Stomach (tissue), 9 donors: Measurements from ENCODE around the gene C19orf53. TPM values are rescaled to one million over a fixed set of nuclear protein-coding genes. Genes with fewer than 3 reads are reported as not detected.

Source experiments
- DNase-seq, 2 donors: peaks; one replicate each; pipeline versions ENCODE4 v3.0.0 to v3.0.0-alpha.2; 2013 to 2019
- H3K27ac ChIP-seq, 5 donors: fragments of 200-600 bp in 4 of 5; sonication (generic) in 4 of 5; one replicate each; pipeline ENCODE4 v1.5.1; 2013 to 2019; ENCODE audit warnings: mild to moderate bottlenecking in 1 of 5, moderate library complexity in 1 of 5
- H3K27me3 ChIP-seq, 3 donors: fragments of 200-600 bp; sonication (generic); one replicate each; pipeline ENCODE4 v1.5.1; 2017 to 2019; ENCODE audit warnings: mixed run types in 1 of 3
- H3K36me3 ChIP-seq, 4 donors: fragments of 200-600 bp; sonication (generic); 1 replicate in 3 of 4; 2 replicates in 1 of 4; pipeline ENCODE4 v1.5.1; 2016 to 2019
- H3K4me1 ChIP-seq, 4 donors: fragments of 200-600 bp; sonication (generic); one replicate each; pipeline ENCODE4 v1.5.1; 2016 to 2019
- H3K4me3 ChIP-seq, 4 donors: fragments of 200-600 bp; sonication (generic) in 3 of 4; one replicate each; pipeline ENCODE4 v1.5.1; 2016 to 2019; ENCODE audit warnings: mild to moderate bottlenecking in 1 of 4
- H3K9me3 ChIP-seq, 4 donors: fragments of 200-600 bp; sonication (generic); one replicate each; pipeline ENCODE4 v1.5.1; 2016 to 2019
- CTCF ChIP-seq, 7 experiments: fragments of 450-650 bp in 4 of 7; fragments of 200-600 bp in 3 of 7; sonication (generic) in 3 of 7; IDR thresholded peaks; one replicate each; pipeline ENCODE4 v1.5.1; 2016 to 2019; ENCODE audit warnings: antibody characterized with exemption in 7 of 7, control low read depth in 2 of 7, mild to moderate bottlenecking in 1 of 7
- EP300 ChIP-seq: sonication (generic); formaldehyde crosslinking; IDR thresholded peaks from one replicate; pipeline ENCODE4 v1.6.1; 2017; ENCODE audit warnings: antibody characterized with exemption
- POLR2A ChIP-seq, 4 donors: fragments of 450-650 bp; IDR thresholded peaks; one replicate each; pipeline ENCODE4 v1.6.1; 2016; ENCODE audit warnings: antibody characterized with exemption in 4 of 4, control low read depth in 2 of 4, mild to moderate bottlenecking in 1 of 4, moderate library complexity in 1 of 4
- POLR2AphosphoS5 ChIP-seq, 3 donors: sonication (generic); formaldehyde crosslinking; IDR thresholded peaks; one replicate each; pipeline ENCODE4 v1.6.1; 2016; ENCODE audit warnings: antibody characterized with exemption in 3 of 3
- WGBS, 5 donors: extraction: QIAGEN DNeasy Blood & Tissue Kit in 3 of 5; methylation state at CpG; one replicate each; pipeline versions ENCODE4 v1.1.5 to v1.1.7; 2013 to 2018; 5-methylcytosine and 5-hydroxymethylcytosine counted together
- intact Hi-C: fragments of 100-400 bp; cut with DNase I; formaldehyde crosslinking; loops from one replicate; pipeline ENCODE4 v1.15.1; 2023; ENCODE audit warnings: low total_unique reads
- polyA plus RNA-seq, 3 donors: library from polyadenylated mRNA; stranded (reverse); fragments of 200-250 nt; gene quantifications; one replicate each; pipeline ENCODE4 v1.2.3, GENCODE V29; 2013
- small RNA-seq, 4 donors: library from RNA; depleted of rRNA; stranded (forward); fragments of <200 nt; gene quantifications; one replicate each; pipeline ENCODE3, GENCODE V24; 2016
- total RNA-seq, 5 donors: library from RNA; depleted of rRNA; stranded (reverse); fragments of >200 nt; gene quantifications; one replicate each; pipeline versions ENCODE4 v1.1.0 to v1.2.3, GENCODE V29; 2014 to 2016
- donor health status: healthy with polysubstance abuse.
- donor health status: Bipolar disorder and iron deficiency.
- donor health status: healthy.

C19orf53 gene
- total and polyA plus RNA-seq, 8 donors: 14.7 to 271 (median 191) TPM

- intact Hi-C loops: no loop called here
- Histone ChIP-seq H3K27me3 (no peaks in the 10 kb centered on the region), H3K4me1 (peaks cover 0 to 6% (median under 1%) of the 10 kb centered on the region in 4 donors), H3K36me3 (peaks cover 0 to 66% (median 61%) of the 10 kb centered on the region in 4 donors), H3K9me3 (no peaks in the 10 kb centered on the region), H3K27ac (no peak overlapping the region), H3K4me3 (no peak overlapping the region)
- peak in 1 of 7 experiments; percentile 10 for TF ChIP-seq CTCF (IDR thresholded peaks at IDR 0.05)
- TF ChIP-seq EP300: no peak
- TF ChIP-seq POLR2AphosphoS5 (IDR thresholded peaks at IDR 0.05): no peak
- no peak for TF ChIP-seq POLR2A (IDR thresholded peaks at IDR 0.05)
- WGBS, 5 donors: 53 to 74% (median 71%) methylated on average over 4 of the region's 4 CpGs
- DNase-seq: no peak
Observed at GRCh38 chr19:13827656-13828055, 53.4 kb downstream of the C19orf53 start.

Small RNAs within 50 kb of the gene (small RNA-seq; reads per million reads assigned to genes)
- 0 reads per million in 4 donors for gene RN7SL619P

Other genes with a start within 250 kb of the C19orf53 start
- gene MRI1, start 9.9 kb upstream of the C19orf53 start, total RNA-seq: 100 to 1,000 TPM in 1 of 5 donors, 10 to 100 TPM in 4; 24.4 to 249 (median 48.7) TPM
- gene MRI1, start 9.9 kb upstream of the C19orf53 start, polyA plus RNA-seq: 10 to 100 TPM in 1 of 3 donors, 1 to 10 TPM in 2; 7.3 to 28.5 (median 9.6) TPM
- gene ZSWIM4, start 21.0 kb downstream of the C19orf53 start, total RNA-seq: 10 to 100 TPM in 1 of 5 donors, 1 to 10 TPM in 4; 2.2 to 14.0 (median 4.3) TPM
- 1 to 10 TPM; 2.3 to 4.9 (median 3.0) TPM for gene ZSWIM4, start 21.0 kb downstream of the C19orf53 start, polyA plus RNA-seq
- not detected for gene NANOS3, start 102.7 kb downstream of the C19orf53 start, total RNA-seq
- 1 to 10 TPM in 1 of 3 donors, not detected in 2; 1.2 TPM for gene NANOS3, start 102.7 kb downstream of the C19orf53 start, polyA plus RNA-seq
- 10 to 100 TPM in 1 of 5 donors, 1 to 10 TPM in 2, under 1 TPM in 1, not detected in 1; 0.87 to 14.3 (median 1.8) TPM for gene BRME1, start 131.7 kb downstream of the C19orf53 start, total RNA-seq
- 1 to 10 TPM; 1.7 to 5.8 (median 3.7) TPM for gene BRME1, start 131.7 kb downstream of the C19orf53 start, polyA plus RNA-seq
- gene CC2D1A, start 131.7 kb downstream of the C19orf53 start, total RNA-seq: 100 to 1,000 TPM in 1 of 5 donors, 10 to 100 TPM in 4; 24.8 to 381 (median 49.6) TPM
- 10 to 100 TPM; 28.0 to 38.8 (median 38.2) TPM for gene CC2D1A, start 131.7 kb downstream of the C19orf53 start, polyA plus RNA-seq
- gene PODNL1, start 164.0 kb downstream of the C19orf53 start, total RNA-seq: not detected
- gene PODNL1, start 164.0 kb downstream of the C19orf53 start, polyA plus RNA-seq: 1 to 10 TPM in 2 of 3 donors, under 1 TPM in 1; 0.92 to 3.4 (median 1.3) TPM
- gene DCAF15, start 178.1 kb downstream of the C19orf53 start, total RNA-seq: 10 to 100 TPM in 2 of 5 donors, 1 to 10 TPM in 3; 7.1 to 37.3 (median 9.8) TPM
- 10 to 100 TPM; 21.2 to 32.9 (median 31.3) TPM for gene DCAF15, start 178.1 kb downstream of the C19orf53 start, polyA plus RNA-seq
- 10 to 100 TPM in 1 of 5 donors, 1 to 10 TPM in 3, under 1 TPM in 1; 0.58 to 27.2 (median 2.6) TPM for gene RFX1, start 231.9 kb downstream of the C19orf53 start, total RNA-seq
- gene RFX1, start 231.9 kb downstream of the C19orf53 start, polyA plus RNA-seq: 1 to 10 TPM; 3.1 to 6.0 (median 3.6) TPM